ENCODE results near the gene ENAH.

ENAH gene

DNA sequence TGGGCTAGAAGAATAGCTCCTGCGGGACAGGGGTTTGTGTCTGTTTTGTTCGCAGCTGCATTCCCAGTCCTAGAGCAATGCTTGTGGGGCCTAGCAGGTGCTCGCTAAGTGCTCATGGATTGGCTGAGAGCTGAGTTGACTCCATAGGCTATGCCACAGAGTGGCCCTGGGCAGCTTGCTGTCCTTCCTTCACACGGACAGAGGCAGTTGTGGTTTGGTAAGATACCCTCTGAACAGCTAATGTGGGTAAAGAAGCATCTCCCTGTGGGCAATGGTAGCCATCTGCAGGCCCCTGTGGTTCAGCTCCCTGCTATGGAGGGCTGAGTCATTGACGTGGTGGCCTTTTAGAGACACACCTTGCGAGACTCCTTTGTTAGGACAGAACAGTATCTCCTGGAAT, 201.6 kb downstream of the ENAH start:
- no peak for DNase-seq (ENCODE audit: low read depth)

DNA sequence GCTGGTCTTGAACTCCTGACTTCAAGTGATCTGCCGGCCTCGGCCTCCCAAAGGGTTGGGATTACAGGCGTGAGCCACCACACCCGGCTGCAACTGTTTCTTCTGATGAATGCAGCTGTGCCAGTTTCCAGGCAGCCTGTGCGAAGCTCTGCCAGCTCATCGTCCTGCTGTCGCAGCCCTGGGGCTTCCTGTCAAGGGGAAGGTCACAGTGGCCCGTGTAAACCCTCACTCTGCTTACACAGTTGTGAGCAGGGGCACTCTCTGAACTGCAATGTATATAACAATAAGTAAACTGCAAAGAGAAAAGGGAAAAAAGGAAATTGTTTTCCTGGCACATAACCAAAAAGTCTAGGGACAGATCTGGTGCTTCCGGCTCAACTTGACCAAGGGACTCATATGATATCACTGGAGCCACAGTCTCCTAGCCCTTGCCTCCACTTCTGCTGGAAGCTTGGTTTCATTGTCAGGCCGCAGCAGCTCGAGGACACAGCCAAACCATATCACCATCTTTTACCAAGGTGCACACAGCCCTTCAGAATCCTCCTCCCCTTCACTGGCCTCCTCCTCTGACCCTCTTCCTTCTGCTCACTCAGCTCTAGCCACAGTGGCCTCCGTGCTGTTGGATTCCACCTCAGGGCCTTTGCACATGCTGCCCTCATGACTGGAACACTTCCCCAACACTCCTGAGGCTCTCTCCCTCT, 202.3 kb downstream of the ENAH start:
- no peak for DNase-seq (ENCODE audit: low read depth)

- no peak for DNase-seq (ENCODE audit: low read depth)
These were observed 203.1 kb downstream of the ENAH start for GRCh38 chr1:225449774-225450173.

- no peak for DNase-seq (ENCODE audit: low read depth)
These were observed 203.7 kb downstream of the ENAH start for GRCh38 chr1:225449261-225449660.

DNA sequence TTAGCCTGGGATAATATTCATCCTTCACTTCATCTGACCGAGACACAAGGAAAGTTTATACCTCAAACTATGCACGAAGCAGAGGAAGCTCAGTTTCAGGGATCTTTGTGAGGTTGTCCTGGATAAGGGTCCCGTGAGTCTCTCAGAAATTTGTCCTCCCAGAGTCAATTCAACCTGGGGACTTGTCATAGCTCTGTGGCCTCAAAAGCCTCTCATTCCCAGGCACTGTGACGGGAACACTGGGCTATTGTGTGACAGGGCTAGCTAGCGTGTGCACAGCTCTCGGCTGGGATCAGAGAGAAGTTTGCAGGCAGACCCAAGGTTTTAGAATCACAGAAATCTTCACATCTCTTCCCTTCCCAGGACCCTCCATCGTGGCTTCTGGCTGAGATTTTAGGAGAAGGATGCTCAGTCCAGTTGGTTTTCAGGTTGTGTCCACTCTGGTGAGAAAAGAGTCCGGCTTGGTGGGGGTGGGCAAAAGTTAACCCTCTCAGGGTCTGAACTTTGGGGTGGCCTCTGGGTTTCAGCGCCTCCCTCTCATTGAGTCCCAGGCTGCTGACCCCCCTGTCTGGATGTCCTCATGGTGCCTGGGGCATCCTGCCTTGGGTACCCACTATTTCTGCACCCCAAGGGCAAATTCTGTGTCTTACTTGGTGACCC, 204.6 kb downstream of the ENAH start:
- no peak for DNase-seq (ENCODE audit: low read depth)

GRCh38 chr1:225447650-225448089, 205.3 kb downstream of the ENAH start:
- DNase-seq (ENCODE audit: low read depth): no peak

DNA sequence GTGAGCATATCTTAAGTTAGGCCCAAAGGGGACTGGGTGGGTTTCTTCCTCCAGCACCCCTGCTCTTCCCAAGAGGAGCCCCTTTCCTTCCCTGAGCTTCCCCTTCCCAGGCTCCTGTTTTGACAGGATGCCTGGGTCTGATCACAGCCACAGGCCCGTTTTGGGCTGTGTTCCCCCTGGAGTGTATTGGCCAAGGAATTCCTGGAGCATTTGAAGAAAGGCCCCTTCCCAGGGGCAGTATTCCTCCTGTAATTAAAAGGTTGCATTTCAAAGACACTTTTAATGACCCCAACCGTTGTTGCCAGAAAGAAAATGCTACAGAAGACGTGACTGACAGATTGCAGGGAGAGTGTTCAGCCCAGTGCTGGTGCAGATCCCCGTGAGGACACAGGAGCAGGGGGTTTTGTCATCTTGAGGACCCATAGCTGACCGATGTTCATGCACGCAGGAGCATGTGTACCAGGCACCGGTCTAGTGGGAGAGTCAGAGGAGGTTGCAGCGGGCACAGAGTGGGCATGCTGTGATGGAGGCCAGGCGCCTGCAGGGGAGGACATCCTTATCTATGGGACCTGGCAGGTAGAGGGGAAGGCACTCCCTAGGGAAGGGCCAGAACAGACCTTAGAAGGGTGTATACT, 205.8 kb downstream of the ENAH start:
- no peak for DNase-seq (ENCODE audit: low read depth)

- no peak for DNase-seq (ENCODE audit: low read depth)
These were observed 206.3 kb downstream of the ENAH start for GRCh38 chr1:225446595-225446960.

DNA sequence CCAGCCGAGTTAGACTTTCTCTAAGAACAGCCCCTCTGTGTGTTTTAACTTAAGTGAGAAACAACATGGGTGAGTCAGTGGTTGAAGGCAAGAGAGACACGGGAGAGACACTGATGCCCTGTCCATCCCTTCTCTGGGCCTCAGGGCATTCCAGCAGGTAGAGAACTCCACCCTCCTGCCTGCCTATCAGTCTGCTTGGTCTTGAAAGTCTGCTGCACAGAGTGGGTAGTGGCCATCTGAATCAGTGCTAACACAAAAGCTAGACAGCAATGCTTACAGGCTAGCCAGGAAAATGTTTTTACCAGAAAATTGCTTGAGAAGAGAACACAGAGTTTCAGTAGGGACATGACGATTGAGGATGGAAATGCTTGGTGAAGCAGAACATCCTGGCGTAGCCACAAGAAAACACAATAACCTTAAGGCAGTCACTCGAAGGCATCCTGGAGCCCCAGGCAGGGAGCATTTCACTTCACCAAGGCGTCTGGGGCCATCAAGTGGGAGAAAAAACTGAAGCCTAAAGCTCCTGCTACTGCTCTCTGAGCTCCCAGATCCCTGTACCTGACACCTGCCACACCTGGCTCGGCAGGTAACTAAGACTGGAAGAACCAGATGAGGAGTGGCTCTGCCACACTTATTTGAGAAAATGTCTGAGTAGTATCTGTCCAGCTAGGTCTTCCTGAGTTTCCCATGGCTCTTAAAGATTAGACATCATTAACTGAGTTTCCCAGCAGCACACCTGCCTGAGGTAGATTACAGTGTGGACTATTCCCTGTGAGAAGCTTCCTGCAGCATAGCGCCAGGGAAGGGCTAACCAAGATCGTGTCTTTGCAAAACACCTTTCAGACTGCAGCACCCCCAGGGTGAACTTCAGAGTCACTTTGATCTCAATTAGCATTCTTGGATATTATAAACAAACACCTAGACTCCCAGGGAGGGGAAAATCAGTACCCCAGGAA, 207.0 kb downstream of the ENAH start:
- DNase-seq (ENCODE audit: low read depth): no peak

DNA sequence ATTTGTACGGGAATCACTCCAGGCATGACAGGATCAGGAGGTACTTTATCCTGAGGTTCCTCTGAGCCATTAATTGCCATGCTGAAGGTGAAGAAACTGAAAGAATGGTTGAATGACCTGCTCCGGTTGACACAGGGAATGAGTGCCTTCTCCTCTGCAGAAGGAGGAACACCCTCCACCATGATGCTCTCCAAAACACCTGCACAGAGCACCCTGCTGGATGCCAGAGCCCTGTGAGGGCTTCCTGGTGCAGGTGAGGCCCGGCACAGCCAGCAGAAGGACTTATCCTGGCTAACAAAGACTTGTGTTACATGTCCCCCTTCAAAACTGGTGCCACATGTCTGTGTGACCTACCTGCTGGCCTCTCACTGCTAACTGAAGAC, 210.8 kb downstream of the ENAH start:
- DNase-seq (ENCODE audit: low read depth): no peak

DNA sequence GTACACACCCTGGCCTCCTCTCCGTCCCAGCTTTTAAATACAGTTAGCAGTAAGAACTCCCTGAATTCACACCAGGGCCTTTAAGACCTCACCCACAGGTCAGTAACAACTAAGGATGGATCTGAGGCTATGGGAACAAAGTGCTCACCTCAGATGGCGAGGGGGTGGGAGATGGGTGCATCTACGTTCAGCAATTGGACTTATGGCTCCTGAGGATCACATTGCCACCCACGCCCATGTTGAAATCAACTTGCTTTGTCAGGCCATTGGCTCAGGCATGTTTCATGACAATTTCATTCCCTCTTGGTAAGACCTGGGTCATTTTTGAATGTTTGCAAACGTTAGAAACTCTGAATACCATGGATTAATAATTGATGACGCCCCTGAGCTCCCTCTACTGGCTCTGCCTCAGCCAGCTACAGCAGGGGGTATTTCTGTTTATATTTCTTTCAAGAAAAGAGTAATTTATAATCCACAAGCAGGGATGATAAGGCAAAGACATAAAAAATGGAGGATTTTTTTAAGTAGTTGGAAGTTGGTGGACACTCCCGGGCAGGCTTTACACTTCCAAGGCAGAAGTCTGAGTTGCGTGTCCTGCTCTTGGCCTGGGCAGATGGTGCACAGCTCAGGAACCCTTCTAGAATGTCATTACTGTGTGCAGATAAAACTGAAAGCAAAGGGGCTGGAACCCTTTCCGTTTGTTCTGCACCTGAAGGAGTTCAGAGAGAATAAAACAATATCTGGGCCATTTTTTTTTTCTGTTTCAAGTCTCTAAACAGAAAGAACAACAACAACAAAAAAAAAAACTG, 211.4 kb downstream of the ENAH start:
- DNase-seq (ENCODE audit: low read depth): no peak

DNA sequence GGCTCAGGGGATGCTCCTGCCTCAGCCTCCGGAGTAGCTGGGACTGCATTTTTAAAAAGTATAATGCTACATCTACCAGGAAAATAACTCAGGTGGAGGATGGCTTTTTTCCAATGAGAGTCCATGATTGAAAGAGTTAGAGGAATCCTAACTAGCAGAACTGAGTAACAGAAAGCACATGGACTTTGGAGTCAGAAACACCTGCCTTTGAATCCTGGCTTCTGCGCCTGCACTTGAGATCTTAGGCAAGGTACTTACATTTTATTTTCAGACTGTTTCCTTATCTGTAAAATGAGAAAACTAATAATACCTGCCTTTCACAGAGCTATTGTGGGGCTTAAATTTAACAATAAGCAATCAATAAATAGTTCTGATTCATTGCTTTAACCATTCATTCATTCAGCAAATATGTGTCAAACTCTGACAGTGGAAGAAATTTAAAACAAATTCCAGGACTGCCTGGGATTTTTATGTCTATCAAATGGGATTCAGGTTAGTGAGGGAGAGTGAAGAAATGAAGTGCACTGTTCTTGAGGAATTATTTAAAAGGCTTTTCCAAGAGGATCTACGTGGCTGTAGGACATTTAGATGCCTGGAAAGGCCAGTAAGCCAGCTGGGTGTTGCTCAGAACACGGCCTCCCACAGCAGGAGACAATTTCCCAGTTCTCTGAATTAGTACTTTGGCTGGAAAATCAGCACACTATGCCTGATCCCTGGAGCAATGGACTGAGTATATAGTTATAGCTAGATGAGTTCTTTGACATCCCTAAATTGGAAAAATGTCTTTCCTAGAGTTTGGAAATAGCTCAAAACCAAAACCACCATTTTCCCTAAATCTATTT, 212.3 kb downstream of the ENAH start:
- no peak for DNase-seq (ENCODE audit: low read depth)

- DNase-seq (ENCODE audit: low read depth): no peak
These were observed 215.0 kb downstream of the ENAH start for GRCh38 chr1:225437710-225438437.

Data from HS-5 (cell line).